BLaER1 treated with 17β-estradiol and CSF1 and Interleukin-3, amounts not matched to agents 10 nM and 100 nM (cell line): ENCODE results near the gene SYT8.

Source experiments
- H3K27ac ChIP-seq, 11 experiments: shearing (Covaris generic); formaldehyde crosslinking; 2 replicates each; pipeline ENCODE4 v1.8.1; 2022
- H3K27me3 ChIP-seq, 11 experiments: shearing (Covaris generic); formaldehyde crosslinking; 2 replicates each; pipeline ENCODE4 v1.8.1; 2022
- H3K36me3 ChIP-seq, 11 experiments: shearing (Covaris generic); formaldehyde crosslinking; 2 replicates each; pipeline ENCODE4 v1.8.1; 2022
- H3K4me1 ChIP-seq, 10 experiments: shearing (Covaris generic); formaldehyde crosslinking; 2 replicates each; pipeline ENCODE4 v1.8.1; 2022
- H3K4me2 ChIP-seq, 11 experiments: shearing (Covaris generic); formaldehyde crosslinking; 2 replicates each; pipeline ENCODE4 v1.8.1; 2022
- H3K4me3 ChIP-seq, 10 experiments: shearing (Covaris generic); formaldehyde crosslinking; 2 replicates each; pipeline ENCODE4 v1.8.1; 2022
- H3K9ac ChIP-seq, 11 experiments: shearing (Covaris generic); formaldehyde crosslinking; 2 replicates each; pipeline ENCODE4 v1.8.1; 2022
- H3K9me3 ChIP-seq, 11 experiments: shearing (Covaris generic); formaldehyde crosslinking; replicated peaks in 1 of 11; 2 replicates each; pipeline ENCODE4 v1.8.1; 2022
- H4K20me1 ChIP-seq, 11 experiments: shearing (Covaris generic); formaldehyde crosslinking; 2 replicates each; pipeline ENCODE4 v1.8.1; 2022
- Cebpa-rat ChIP-seq, 11 experiments: shearing (Covaris generic); IDR thresholded peaks; 2 replicates each; pipeline ENCODE4 v1.8.1; 2022

Gene SYT8

DNA sequence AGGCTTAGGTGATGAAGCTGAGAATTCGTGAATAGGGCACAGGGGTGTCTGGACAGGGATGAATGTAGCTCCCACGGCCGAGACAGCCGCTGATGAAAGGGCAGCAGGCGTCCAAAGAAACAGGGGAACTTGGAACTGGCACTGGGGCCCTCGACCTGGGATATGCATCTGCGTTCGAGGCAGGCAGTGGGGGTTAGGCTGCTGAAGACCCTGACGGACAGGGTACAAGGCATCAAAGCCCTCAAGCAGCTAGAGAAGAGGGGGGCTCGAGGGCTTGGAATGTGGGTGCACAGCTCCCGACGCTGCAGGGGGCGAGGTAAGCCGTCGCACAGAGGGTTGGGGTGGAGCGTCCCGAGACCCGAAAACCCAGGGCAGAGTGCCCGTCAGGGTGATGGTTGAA, 6.9 kb upstream of the SYT8 start:
- no peak overlapping the region for H3K27ac ChIP-seq
- no peak overlapping the region for H3K9ac ChIP-seq
- no peaks in the 10 kb centered on the region for H3K9me3 ChIP-seq
- H3K4me3 ChIP-seq = no peak overlapping the region
- peaks cover 35 to 55% (median 47%) of the 10 kb centered on the region in 10 experiments for H3K4me1 ChIP-seq
- peaks cover 0 to 17% (median 0%) of the 10 kb centered on the region in 11 experiments; a peak in 3 of 22 replicates for H3K27me3 ChIP-seq
- TF ChIP-seq Cebpa-rat (IDR thresholded peaks at IDR 0.05) = no peak
- no peaks in the 10 kb centered on the region for H3K36me3 ChIP-seq
- H3K4me2 ChIP-seq = no peak overlapping the region
- H4K20me1 ChIP-seq = no peaks in the 10 kb centered on the region; a peak in 2 of 22 replicates

DNA sequence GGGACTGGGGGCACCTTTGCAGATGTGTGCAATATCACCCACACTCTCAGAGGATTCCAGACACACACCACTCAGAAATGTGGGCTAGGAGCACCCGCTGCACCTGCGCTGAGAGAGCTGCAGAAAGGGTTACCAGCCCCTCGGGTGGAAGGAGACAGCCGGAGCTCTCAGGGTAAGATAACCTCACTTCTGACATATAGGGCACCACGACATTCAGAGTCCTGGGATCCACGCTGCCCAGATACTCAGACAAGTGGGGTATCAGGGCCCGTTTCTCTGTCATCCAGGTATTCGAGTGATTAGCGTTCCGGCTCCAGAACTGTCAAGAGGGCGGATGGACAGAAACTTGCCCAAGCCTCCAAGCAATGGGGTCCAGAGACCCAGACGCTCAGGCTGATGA, 6.2 kb upstream of the SYT8 start:
- Histone ChIP-seq H3K27me3 (peaks cover 0 to 17% (median 0%) of the 10 kb centered on the region in 11 experiments; a peak in 5 of 22 replicates), H3K4me1 (peaks cover 37 to 60% (median 48%) of the 10 kb centered on the region in 10 experiments), H3K4me2 (peak overlapping the region in 9 of 11 experiments; percentile 28 to 81 (median 74); a peak in 10 of 22 replicates), H4K20me1 (no peaks in the 10 kb centered on the region; a peak in 2 of 22 replicates), H3K9me3 (no peaks in the 10 kb centered on the region), H3K9ac (no peak overlapping the region), H3K4me3 (no peak overlapping the region), H3K36me3 (no peaks in the 10 kb centered on the region), H3K27ac (no peak overlapping the region)
- TF ChIP-seq Cebpa-rat (IDR thresholded peaks at IDR 0.05) = no peak

DNA sequence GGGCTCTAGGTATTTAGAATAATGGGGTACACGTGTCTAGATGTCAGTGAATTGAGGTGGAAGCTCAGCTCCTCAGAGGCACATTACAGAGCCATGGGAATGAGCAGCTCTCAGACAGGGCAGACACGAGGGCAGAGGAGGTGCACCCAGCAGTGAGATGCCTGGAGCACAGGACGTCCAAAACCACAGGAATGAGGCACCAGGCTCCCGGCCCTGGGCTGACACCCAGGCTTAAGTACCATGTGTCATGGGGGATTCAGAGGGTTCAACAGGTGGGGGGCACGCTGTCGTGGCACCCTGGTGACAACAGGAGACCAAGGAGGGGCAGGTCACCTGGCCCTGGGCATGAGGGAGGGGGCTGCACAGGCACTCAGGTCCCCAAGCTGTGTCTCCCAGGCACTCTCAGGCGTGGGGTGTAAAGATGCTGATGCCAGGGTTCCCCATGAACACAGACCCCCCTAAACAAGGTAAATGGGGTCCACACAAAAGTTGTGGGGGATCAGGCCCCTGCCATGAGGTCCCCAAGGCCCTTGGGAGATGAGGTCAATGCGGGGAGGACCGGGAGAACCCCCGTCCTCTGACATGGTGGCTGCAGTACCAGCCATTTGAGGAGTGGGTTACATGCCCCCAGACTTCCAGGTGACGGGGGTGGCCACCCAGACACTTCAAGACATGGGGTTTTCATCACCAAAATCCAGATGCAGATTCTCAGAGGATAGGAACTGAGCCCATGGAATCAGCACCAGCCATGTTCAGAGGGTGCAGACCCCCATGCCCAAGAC, 5.6 kb upstream of the SYT8 start:
- Histone ChIP-seq H3K36me3 (no peaks in the 10 kb centered on the region), H3K27ac (no peak overlapping the region), H3K4me2 (peak overlapping the region in 10 of 11 experiments; percentile 28 to 81 (median 74); a peak in 19 of 22 replicates), H4K20me1 (no peaks in the 10 kb centered on the region; a peak in 2 of 22 replicates), H3K27me3 (peaks cover 0 to 17% (median 0%) of the 10 kb centered on the region in 11 experiments; a peak in 5 of 22 replicates), H3K4me1 (peaks cover 37 to 60% (median 48%) of the 10 kb centered on the region in 10 experiments), H3K9me3 (no peaks in the 10 kb centered on the region), H3K4me3 (no peak overlapping the region), H3K9ac (no peak overlapping the region)
- TF ChIP-seq Cebpa-rat (IDR thresholded peaks at IDR 0.05) = no peak

DNA sequence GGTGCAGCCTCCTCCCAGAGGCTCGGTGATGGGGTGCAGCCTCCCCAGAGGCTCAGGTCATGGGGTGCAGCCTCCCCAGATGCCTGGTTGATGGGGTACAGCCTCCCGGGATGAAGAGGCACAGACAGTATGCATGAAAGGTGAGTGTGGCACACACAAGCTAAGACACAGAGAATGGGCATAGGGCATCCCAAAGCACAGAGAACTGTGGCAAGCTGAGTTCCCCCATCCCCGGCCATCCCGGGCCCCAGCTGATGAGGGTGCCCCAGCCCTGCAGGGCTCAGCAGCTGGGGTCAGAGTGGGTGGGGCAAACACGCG, 4.8 kb upstream of the SYT8 start:
- Histone ChIP-seq H4K20me1 (no peaks in the 10 kb centered on the region; a peak in 2 of 22 replicates), H3K4me3 (no peak overlapping the region), H3K27me3 (peaks cover 0 to 17% (median 0%) of the 10 kb centered on the region in 11 experiments; a peak in 5 of 22 replicates), H3K36me3 (no peaks in the 10 kb centered on the region), H3K4me1 (peaks cover 37 to 60% (median 48%) of the 10 kb centered on the region in 10 experiments), H3K4me2 (peak overlapping the region; percentile 52 to 96 (median 74)), H3K9ac (peak overlapping the region in 6 of 11 experiments; percentile 0 to 49 (median 22); a peak in 4 of 22 replicates), H3K27ac (no peak overlapping the region), H3K9me3 (no peaks in the 10 kb centered on the region)
- TF ChIP-seq Cebpa-rat (IDR thresholded peaks at IDR 0.05) = no peak

DNA sequence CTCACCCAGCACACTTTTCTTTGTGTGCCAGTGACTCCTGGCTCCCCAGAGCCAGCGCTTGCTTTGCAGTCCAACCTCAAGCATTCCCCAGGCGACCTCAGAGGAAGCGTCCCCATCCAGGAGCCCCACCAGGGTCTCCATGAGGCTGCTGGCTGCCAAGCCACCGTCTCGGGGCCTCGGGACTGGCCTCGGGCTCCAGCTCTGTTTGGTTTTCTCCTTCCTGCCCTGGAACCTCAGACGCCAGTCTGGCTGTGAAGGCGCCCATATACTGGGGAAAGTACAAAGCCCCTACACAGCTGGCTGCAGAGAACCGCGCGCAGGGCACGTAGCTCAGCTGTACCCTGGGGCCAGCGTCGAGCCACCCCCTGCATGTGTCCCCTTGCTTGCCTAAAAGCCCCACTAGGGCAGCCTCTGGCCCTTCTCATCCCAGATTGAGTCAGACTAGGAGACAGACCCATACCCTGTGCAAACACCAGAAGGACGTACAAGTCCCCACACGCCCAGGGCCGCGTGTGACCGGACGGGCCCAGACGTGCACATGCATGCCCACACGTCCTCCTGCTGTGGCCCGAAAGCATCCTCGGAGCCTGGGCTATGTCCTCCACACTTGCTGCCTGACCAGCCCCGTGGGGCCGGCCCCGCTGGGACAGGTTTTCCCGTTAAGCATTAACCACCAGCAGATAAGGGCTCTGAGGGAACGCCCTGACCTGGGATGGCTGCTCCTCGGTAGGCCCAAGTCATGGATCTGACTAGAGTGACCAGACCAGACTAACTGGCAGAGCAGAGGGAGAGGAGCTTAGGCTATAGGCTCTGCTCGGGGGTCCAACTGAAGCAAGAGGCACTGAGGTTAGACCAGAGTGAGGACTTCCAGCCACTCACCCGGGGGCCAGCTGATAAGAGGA, 4.2 kb upstream of the SYT8 start:
- Histone ChIP-seq H3K36me3 (no peaks in the 10 kb centered on the region), H3K4me1 (peaks cover 37 to 60% (median 48%) of the 10 kb centered on the region in 10 experiments), H3K27me3 (peaks cover 0 to 17% (median 0%) of the 10 kb centered on the region in 11 experiments; a peak in 5 of 22 replicates), H3K4me2 (peak overlapping the region; percentile 52 to 96 (median 74)), H3K9ac (peak overlapping the region in 7 of 11 experiments; percentile 0 to 49 (median 20); a peak in 6 of 22 replicates), H3K27ac (no peak overlapping the region), H4K20me1 (no peaks in the 10 kb centered on the region; a peak in 2 of 22 replicates), H3K9me3 (no peaks in the 10 kb centered on the region), H3K4me3 (no peak overlapping the region)
- no peak for TF ChIP-seq Cebpa-rat (IDR thresholded peaks at IDR 0.05)

DNA sequence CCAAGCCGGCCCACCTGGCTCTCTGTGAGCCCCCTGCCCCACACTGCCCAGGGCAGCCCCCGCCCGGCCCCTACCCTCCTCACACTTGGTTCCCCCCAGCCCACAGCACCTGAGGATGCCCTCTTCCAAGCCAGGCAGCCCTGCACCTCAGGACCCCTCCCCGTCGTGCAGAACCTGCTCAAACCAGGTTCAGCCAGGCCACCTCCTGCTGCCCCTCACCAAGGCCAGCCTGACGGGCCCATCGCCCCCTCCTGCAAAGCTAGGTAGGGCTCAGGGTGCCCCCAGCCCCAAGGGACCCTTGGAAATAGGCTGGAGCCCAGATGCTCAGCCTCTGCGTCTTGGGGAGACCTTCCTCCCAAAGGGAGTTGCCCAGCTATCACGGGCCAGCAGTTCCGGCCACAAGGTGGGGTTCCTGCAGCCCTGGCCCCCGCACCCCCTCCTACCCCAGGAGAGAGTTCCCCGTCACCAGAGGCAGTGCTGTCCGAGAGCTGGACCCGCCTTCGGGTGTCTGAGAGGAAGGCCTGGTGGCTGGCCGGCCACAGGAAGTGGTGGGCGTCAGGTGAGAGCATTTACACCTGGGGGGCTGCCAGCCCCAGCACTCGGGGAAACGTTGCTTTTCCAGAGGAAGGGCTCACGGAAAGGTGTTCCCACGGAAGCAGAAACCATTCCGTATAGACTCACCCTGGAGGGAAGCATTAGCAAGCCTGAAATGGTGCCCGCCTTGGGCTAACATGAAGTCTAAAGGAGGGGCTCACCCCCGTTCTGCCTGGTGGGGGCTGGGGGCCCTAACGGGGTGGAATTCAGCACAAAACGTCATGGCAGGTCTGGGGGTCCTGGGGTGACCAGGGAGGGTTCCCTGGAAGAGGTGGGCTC, 3.2 kb upstream of the SYT8 start:
- no peaks in the 10 kb centered on the region for H3K36me3 ChIP-seq
- peaks cover 0 to 17% (median 0%) of the 10 kb centered on the region in 11 experiments; a peak in 5 of 22 replicates for H3K27me3 ChIP-seq
- no peak for TF ChIP-seq Cebpa-rat (IDR thresholded peaks at IDR 0.05)
- peak overlapping the region in 1 of 11 experiments; percentile 24; a peak in 1 of 22 replicates for H3K9ac ChIP-seq
- no peaks in the 10 kb centered on the region; a peak in 2 of 22 replicates for H4K20me1 ChIP-seq
- no peak overlapping the region for H3K27ac ChIP-seq
- no peak overlapping the region for H3K4me3 ChIP-seq
- peak overlapping the region; percentile 34 to 96 (median 77) for H3K4me2 ChIP-seq
- peaks cover 37 to 59% (median 48%) of the 10 kb centered on the region in 10 experiments for H3K4me1 ChIP-seq
- H3K9me3 ChIP-seq = no peaks in the 10 kb centered on the region

DNA sequence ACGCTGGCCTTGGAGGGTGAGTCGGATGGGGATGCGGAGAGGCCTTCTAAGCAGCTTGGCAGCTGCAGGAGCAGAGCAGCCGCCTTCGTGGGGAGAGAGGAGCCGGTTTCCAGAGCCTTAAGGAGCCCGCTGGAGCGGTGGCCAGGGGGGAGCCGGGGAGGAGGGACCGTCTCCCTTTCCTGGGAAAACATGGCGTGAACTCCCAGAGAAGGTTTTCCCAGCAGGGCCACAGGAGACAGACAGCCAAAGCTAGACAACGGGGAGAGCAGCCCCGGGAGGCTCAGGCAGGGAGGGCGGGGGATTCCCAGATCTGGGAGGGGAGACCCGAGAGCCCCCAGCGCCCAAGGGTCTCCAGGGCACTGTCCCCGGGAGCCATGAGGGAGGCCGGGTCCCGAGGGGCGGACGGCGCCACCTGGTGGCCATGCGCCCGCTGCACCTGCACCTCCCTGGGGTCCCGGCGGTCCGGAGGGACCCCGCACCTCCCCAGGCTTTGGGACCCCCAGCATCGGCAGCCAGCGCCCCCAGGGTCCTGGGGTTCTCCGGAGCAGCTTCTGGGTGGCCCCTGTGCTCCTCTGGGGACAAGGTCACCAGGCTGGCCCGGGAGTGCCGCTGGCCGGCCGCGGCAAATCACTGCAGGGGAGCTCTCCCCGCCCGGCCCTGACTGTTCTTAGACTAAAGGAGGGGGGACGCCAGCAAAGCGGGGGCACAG, 2.4 kb upstream of the SYT8 start:
- no peaks in the 10 kb centered on the region for H3K9me3 ChIP-seq
- H3K4me3 ChIP-seq = peak overlapping the region in 2 of 10 experiments; percentile 17 to 40; a peak in 3 of 20 replicates
- H3K27ac ChIP-seq = no peak overlapping the region
- H3K4me2 ChIP-seq = peak overlapping the region; percentile 34 to 96 (median 77); a peak in 21 of 22 replicates
- no peaks in the 10 kb centered on the region; a peak in 2 of 22 replicates for H4K20me1 ChIP-seq
- H3K36me3 ChIP-seq = no peaks in the 10 kb centered on the region
- peaks cover 0 to 17% (median 0%) of the 10 kb centered on the region in 11 experiments; a peak in 5 of 22 replicates for H3K27me3 ChIP-seq
- peak overlapping the region in 1 of 11 experiments; percentile 48; a peak in 2 of 22 replicates for H3K9ac ChIP-seq
- TF ChIP-seq Cebpa-rat (IDR thresholded peaks at IDR 0.05) = no peak
- peaks cover 42 to 58% (median 50%) of the 10 kb centered on the region in 10 experiments for H3K4me1 ChIP-seq
